ENCODE data around the gene ARFRP1. TPM values are rescaled to one million over a fixed set of nuclear protein-coding genes. Genes with fewer than 3 reads are reported as not detected.

ARFRP1 gene
- total and polyA plus RNA-seq, 2 of the 4 experiments (the other 2 are of a cell fraction) = 25.3 to 36.6 TPM

DNA sequence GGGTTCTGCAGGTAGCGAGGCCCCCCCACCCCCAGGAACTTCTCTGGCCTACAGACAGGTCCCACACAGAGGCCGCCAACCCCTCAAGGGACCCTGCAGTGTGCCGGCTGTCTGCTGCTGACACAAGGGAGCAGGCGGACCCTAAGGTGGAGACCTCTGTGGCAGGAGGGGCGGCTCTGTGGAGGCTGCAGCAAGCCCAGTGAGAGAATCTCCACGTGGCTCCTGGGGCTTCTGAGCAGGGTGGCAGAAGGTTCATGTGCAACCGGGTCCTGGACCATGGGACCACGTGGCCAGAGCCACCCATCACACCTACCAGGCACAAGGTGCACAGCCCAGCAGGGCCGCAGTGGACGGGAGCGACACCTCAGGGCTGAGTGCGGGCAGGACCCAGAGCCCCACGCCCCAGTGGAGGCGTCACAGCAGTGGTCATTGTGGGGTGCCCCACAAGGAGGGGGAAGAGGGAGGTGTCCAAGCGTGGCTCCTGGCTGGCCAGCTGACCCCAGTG, 4.3 kb downstream of the ARFRP1 start:
- H3K27ac ChIP-seq (ENCODE audit: insufficient read depth, low read length) = no peak overlapping the region
- dilution Hi-C loops (cut with HindIII; ENCODE audit: low sequenced_read_pairs, unreplicated experiment) = no loop called here
- H2BK20ac ChIP-seq (ENCODE audit: low read depth, low read length) = no peak overlapping the region
- no peak overlapping the region for H3K4ac ChIP-seq (ENCODE audit: low read depth, low read length)
- no peak overlapping the region for H3K4me2 ChIP-seq (ENCODE audit: low read depth, low read length)
- H2BK120ac ChIP-seq (ENCODE audit: low read depth, low read length) = no peak overlapping the region
- no peak overlapping the region for H2AK9ac ChIP-seq (replicated peaks; ENCODE audit: low read depth, low read length, poor library complexity)
- H3K9me3 ChIP-seq (ENCODE audit: control insufficient read depth, insufficient read depth, low read length) = no peaks in the 10 kb centered on the region
- no peak overlapping the region for H2AK5ac ChIP-seq (ENCODE audit: low read depth, low read length)
- no peaks in the 10 kb centered on the region for H3K9me1 ChIP-seq (ENCODE audit: insufficient read depth, low read length)
- no peaks in the 10 kb centered on the region for H4K20me1 ChIP-seq (ENCODE audit: insufficient read depth, low read length)
- in situ Hi-C loops (cut with MboI; ENCODE audit: low sequenced_read_pairs) = loop anchor here (10.0 kb wide), 1 partner anchor 161 kb away; the partner anchor contains the start of genes ABHD16B and TPD52L2
- H3K9ac ChIP-seq (ENCODE audit: low read depth, low read length) = no peak overlapping the region
- intact Hi-C loops (cut with micrococcal nuclease) = no loop called here
- ATAC-seq (ENCODE audit: low read depth) (no peak), DNase-seq (no peak)
- ChIA-PET CTCF (no interaction called here), POLR2A (ENCODE audit: unreplicated experiment) (no interaction called here)
- H4K8ac ChIP-seq (ENCODE audit: low read depth in 2 of 2, low read length in 2 of 2) = no peak overlapping the region
- no peak overlapping the region for H3K23ac ChIP-seq (ENCODE audit: low read depth, low read length)
- no peak for TF ChIP-seq USF2 (IDR thresholded peaks at IDR 0.05; ENCODE audit: low read depth, low read length)
- TF ChIP-seq, protein P1, sequence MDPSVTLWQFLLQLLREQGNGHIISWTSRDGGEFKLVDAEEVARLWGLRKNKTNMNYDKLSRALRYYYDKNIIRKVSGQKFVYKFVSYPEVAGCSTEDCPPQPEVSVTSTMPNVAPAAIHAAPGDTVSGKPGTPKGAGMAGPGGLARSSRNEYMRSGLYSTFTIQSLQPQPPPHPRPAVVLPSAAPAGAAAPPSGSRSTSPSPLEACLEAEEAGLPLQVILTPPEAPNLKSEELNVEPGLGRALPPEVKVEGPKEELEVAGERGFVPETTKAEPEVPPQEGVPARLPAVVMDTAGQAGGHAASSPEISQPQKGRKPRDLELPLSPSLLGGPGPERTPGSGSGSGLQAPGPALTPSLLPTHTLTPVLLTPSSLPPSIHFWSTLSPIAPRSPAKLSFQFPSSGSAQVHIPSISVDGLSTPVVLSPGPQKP (IDR thresholded peaks at IDR 0.05; ENCODE audit: borderline replicate concordance, low read depth, low read length) = no peak
- TF ChIP-seq RFX5 (IDR thresholded peaks at IDR 0.05; ENCODE audit: low read depth, low read length) = no peak
- no peak for TF ChIP-seq NFE2L2 (IDR thresholded peaks at IDR 0.05; ENCODE audit: low read depth, low read length)
- TF ChIP-seq FOS (IDR thresholded peaks at IDR 0.05; ENCODE audit: low read depth, low read length) = no peak
- TF ChIP-seq MXI1 (IDR thresholded peaks at IDR 0.05; ENCODE audit: borderline replicate concordance, low read depth, low read length) = no peak
- TF ChIP-seq MAFK (IDR thresholded peaks at IDR 0.05; ENCODE audit: low read depth, low read length) = no peak
- no peak for TF ChIP-seq RAD21 (IDR thresholded peaks at IDR 0.05; ENCODE audit: low read length)
- no peak for TF ChIP-seq POLR2A (IDR thresholded peaks at IDR 0.05; ENCODE audit: low read depth, low read length)
- TF ChIP-seq CEBPB (IDR thresholded peaks at IDR 0.05; ENCODE audit: low read depth, low read length) = no peak
- no peak for TF ChIP-seq RCOR1 (IDR thresholded peaks at IDR 0.05; ENCODE audit: insufficient replicate concordance, low read length)
- no peak for TF ChIP-seq SMC3 (IDR thresholded peaks at IDR 0.05; ENCODE audit: low read depth, low read length)
- TF ChIP-seq CHD1 (IDR thresholded peaks at IDR 0.05; ENCODE audit: low read depth, low read length) = no peak
- no peak for TF ChIP-seq MAZ (IDR thresholded peaks at IDR 0.05; ENCODE audit: borderline replicate concordance, low read depth, low read length)
- TF ChIP-seq BHLHE40 (IDR thresholded peaks at IDR 0.05; ENCODE audit: low read depth, low read length) = no peak
- TF ChIP-seq, protein P2, sequence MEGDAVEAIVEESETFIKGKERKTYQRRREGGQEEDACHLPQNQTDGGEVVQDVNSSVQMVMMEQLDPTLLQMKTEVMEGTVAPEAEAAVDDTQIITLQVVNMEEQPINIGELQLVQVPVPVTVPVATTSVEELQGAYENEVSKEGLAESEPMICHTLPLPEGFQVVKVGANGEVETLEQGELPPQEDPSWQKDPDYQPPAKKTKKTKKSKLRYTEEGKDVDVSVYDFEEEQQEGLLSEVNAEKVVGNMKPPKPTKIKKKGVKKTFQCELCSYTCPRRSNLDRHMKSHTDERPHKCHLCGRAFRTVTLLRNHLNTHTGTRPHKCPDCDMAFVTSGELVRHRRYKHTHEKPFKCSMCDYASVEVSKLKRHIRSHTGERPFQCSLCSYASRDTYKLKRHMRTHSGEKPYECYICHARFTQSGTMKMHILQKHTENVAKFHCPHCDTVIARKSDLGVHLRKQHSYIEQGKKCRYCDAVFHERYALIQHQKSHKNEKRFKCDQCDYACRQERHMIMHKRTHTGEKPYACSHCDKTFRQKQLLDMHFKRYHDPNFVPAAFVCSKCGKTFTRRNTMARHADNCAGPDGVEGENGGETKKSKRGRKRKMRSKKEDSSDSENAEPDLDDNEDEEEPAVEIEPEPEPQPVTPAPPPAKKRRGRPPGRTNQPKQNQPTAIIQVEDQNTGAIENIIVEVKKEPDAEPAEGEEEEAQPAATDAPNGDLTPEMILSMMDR (conservative IDR thresholded peaks at IDR 0.05; ENCODE audit: low read depth, low read length) = no peak
- no peak overlapping the region for H2BK15ac ChIP-seq (ENCODE audit: low read depth, low read length)
- H3K56ac ChIP-seq (ENCODE audit: extremely low read depth, insufficient read depth, low read length) = no peak overlapping the region
- H3K36me3 ChIP-seq (ENCODE audit: control insufficient read depth, insufficient read depth, low read length) = peaks cover 27% of the 10 kb centered on the region
- no CpG with 5 or more reads among the region's 15 CpGs for WGBS, 2 experiments (ENCODE audit: extremely low coverage in 2 of 2, insufficient read length in 1 of 2)
- no peak overlapping the region for H4K91ac ChIP-seq (ENCODE audit: insufficient read depth, low read depth, low read length)
- no peak overlapping the region for H2BK5ac ChIP-seq (ENCODE audit: low read depth, low read length, poor library complexity, severe bottlenecking)
- H3K79me1 ChIP-seq (ENCODE audit: low read depth in 1 of 2, low read length in 2 of 2) = peaks cover 20 to 76% of the 10 kb centered on the region in 2 experiments
- no peak overlapping the region for H3K18ac ChIP-seq (ENCODE audit: low read depth, low read length)
- BruUV-seq (replicated peaks) = no TSS peak
- no peak overlapping the region for H2AFZ ChIP-seq (replicated peaks; ENCODE audit: low read length, poor library complexity)
- no peaks in the 10 kb centered on the region for H3K27me3 ChIP-seq (ENCODE audit: control insufficient read depth, insufficient read depth, low read length)
- no peak overlapping the region for H3K14ac ChIP-seq (replicated peaks; ENCODE audit: low read depth, low read length)
- H4K5ac ChIP-seq (ENCODE audit: low read depth, low read length) = no peak overlapping the region
- no peak overlapping the region for H3K4me3 ChIP-seq (ENCODE audit: insufficient read depth, low read depth, low read length)
- peaks cover 19% of the 10 kb centered on the region for H3K4me1 ChIP-seq (ENCODE audit: control insufficient read depth, insufficient read depth, low read length)
